HepG2 (cell line): Measurements from ENCODE around the gene PTEN. TPM values are rescaled to one million over a fixed set of nuclear protein-coding genes. Genes with fewer than 3 reads are reported as not detected.

ENCODE experiments used
- ATF1 ChIP-seq: IDR thresholded peaks from 2 replicates; pipeline ENCODE4 v1.6.1; 2016; ENCODE audit warnings: mild to moderate bottlenecking, control low read depth
- ATF7 ChIP-seq, 2 experiments: fragments of 450-650 bp in 1 of 2; sonication (generic) in 1 of 2; formaldehyde crosslinking in 1 of 2; IDR thresholded peaks; 2 replicates each; pipeline versions ENCODE4 v1.4.0 to v1.6.1; 2016 to 2020; ENCODE audit warnings: antibody characterized with exemption in 1 of 2, mild to moderate bottlenecking in 1 of 2, missing genetic modification reagents in 1 of 2
- ATF7-NPFF ChIP-seq: sonication (generic); formaldehyde crosslinking; IDR thresholded peaks from 2 replicates; pipeline ENCODE4 v1.8.1; 2023; ENCODE audit warnings: mild to moderate bottlenecking, low read depth, missing genetic modification reagents, moderate library complexity
- CBX2 ChIP-seq, 2 experiments: fragments of 200-600 bp in 1 of 2; sonication (generic); formaldehyde crosslinking in 1 of 2; IDR thresholded peaks; 2 replicates each; pipeline versions ENCODE4 v1.7.0 to v1.8.1; 2018 to 2022; ENCODE audit warnings: low read depth in 2 of 2, low read length in 1 of 2, mild to moderate bottlenecking in 1 of 2, missing genetic modification reagents in 1 of 2
- EP300 ChIP-seq, 3 experiments: sonication (generic) in 1 of 3; formaldehyde crosslinking in 1 of 3; IDR thresholded peaks; 2 replicates each; pipeline versions ENCODE4 v1.5.1 to v1.6.1; 2011 to 2020; ENCODE audit warnings: low read depth in 2 of 3, low read length in 2 of 3, borderline replicate concordance in 1 of 3, improper control_type of control experiment in 1 of 3, mild to moderate bottlenecking in 1 of 3, missing genetic modification reagents in 1 of 3, moderate library complexity in 1 of 3
- GZF1 ChIP-seq: sonication (generic); formaldehyde crosslinking; IDR thresholded peaks from 2 replicates; pipeline ENCODE4 v1.5.1; 2020; ENCODE audit warnings: mild to moderate bottlenecking, missing genetic modification reagents
- HNRNPH1 ChIP-seq: fragments of 200-400 bp; formaldehyde crosslinking; optimal IDR thresholded peaks from 2 replicates; pipeline ENCODE3; 2017; ENCODE audit warnings: mild to moderate bottlenecking, low read depth, low read length
- NBN ChIP-seq: fragments of 450-650 bp; conservative IDR thresholded peaks from 2 replicates; pipeline ENCODE4 v1.6.1; 2017
- NCOA1 ChIP-seq: sonication (generic); formaldehyde crosslinking; IDR thresholded peaks from 2 replicates; pipeline ENCODE4 v1.9.0; 2021; ENCODE audit warnings: missing genetic modification reagents
- SNAPC2 ChIP-seq: sonication (generic); formaldehyde crosslinking; IDR thresholded peaks from 2 replicates; pipeline ENCODE4 v1.8.1; 2022; ENCODE audit warnings: mild to moderate bottlenecking, missing genetic modification reagents
- SRSF9 ChIP-seq: fragments of 200-400 bp; formaldehyde crosslinking; IDR thresholded peaks from 2 replicates; pipeline ENCODE4 v1.6.1; 2018; ENCODE audit warnings: borderline replicate concordance, mild to moderate bottlenecking, low read depth, low read length; ENCODE audit not compliant: insufficient read depth, poor library complexity, severe bottlenecking
- TEAD2 ChIP-seq: sonication (generic); formaldehyde crosslinking; IDR thresholded peaks from 2 replicates; pipeline ENCODE4 v1.9.0; 2021; ENCODE audit warnings: missing genetic modification reagents
- ZMAT3 ChIP-seq: sonication (generic); formaldehyde crosslinking; conservative IDR thresholded peaks from 2 replicates; pipeline ENCODE4 v1.7.0; 2021; ENCODE audit warnings: missing genetic modification reagents
- ZNF253 ChIP-seq: sonication (generic); formaldehyde crosslinking; IDR thresholded peaks from 2 replicates; pipeline ENCODE4 v1.8.0; 2022; ENCODE audit warnings: mild to moderate bottlenecking, missing genetic modification reagents, borderline replicate concordance
- ZNF431 ChIP-seq: sonication (generic); formaldehyde crosslinking; IDR thresholded peaks from 2 replicates; pipeline ENCODE4 v1.9.0; 2022; ENCODE audit warnings: missing genetic modification reagents, low read depth, mild to moderate bottlenecking, borderline replicate concordance
- ZNF530 ChIP-seq: sonication (generic); formaldehyde crosslinking; IDR thresholded peaks from 2 replicates; pipeline ENCODE4 v1.5.0; 2020; ENCODE audit warnings: low read depth, mild to moderate bottlenecking, missing genetic modification reagents
- ZNF761 ChIP-seq: sonication (generic); formaldehyde crosslinking; conservative IDR thresholded peaks from 2 replicates; pipeline ENCODE4 v1.4.0; 2020; ENCODE audit warnings: mild to moderate bottlenecking, missing genetic modification reagents
- polyA plus RNA-seq, 8 experiments: library from polyadenylated mRNA; depleted of rRNA in 3 of 8; stranded (reverse) in 7 of 8; unstranded in 1 of 8; fragments of >200 nt; fragmentation: Illumina TruSeq in 4 of 8; extraction: Trizol in 4 of 8; gene quantifications; 2 replicates each; pipeline versions ENCODE4 v1.2.1 to v1.2.3, GENCODE V29; 2011 to 2016; ENCODE audit warnings: low read depth in 4 of 8, missing spikeins in 1 of 8, mixed read lengths in 1 of 8; ENCODE audit not compliant: insufficient read depth in 1 of 8
- total RNA-seq, 5 experiments: library from RNA; depleted of rRNA; stranded (reverse); fragments of >200 nt; fragmentation: Illumina TruSeq; extraction: Trizol; gene quantifications; 2 replicates each; pipeline ENCODE4 v1.2.3, GENCODE V29; 2016; ENCODE audit warnings: low read depth in 1 of 5
- TF ChIP-seq, protein P1 (sequence below): sonication (generic); formaldehyde crosslinking; IDR thresholded peaks from one replicate; pipeline ENCODE4 v1.5.1; 2020; ENCODE audit warnings: mild to moderate bottlenecking, missing genetic modification reagents; ENCODE audit errors: not compliant biosample characterization
- TF ChIP-seq, protein P2 (sequence below): IDR thresholded peaks from 2 replicates; pipeline ENCODE4 v1.6.1; 2016; ENCODE audit warnings: missing biosample characterization, missing genetic modification reagents, low read depth

PTEN gene
- total and polyA plus RNA-seq, 2 of the 13 experiments (the other 11 are each of a cell fraction or from before 2014, with no cell fraction given) = 30.3 to 61.3 TPM

DNA sequence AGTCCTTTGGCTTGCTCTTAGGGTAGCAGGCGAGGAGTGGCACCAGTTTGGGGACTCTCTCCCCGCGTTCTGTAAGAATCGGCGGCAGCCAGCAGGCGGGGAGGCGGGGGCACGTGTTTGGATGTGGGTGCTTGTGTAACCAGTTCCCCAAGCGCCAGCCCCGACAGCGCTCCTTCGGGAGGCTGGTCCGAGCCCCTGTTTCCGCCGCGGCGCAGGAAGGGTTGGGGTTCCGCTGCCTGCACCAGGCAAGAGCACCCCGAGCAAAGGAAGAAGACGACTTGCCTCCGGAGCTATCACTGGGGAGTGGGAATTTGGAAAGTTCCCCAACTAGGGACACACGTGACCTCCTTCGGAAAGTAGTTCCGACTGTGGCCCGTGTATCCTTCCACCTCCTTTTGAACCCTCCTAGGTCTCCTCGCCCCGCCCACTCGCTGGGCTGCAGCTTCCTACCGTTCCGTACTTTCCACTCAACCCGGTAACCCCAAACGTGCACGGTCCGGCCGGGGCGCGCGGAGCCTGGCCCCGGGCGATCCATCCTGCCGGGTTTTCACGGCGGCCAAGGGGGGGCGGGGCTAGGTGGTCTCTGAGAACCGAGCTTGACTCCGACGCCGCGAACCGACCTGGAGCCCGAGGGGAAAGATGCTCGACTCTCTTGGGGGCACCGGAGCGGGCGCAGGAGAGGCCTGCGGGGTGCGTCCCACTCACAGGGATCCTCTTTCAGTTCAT is 1.3 kb upstream of the PTEN start (continued):
- TF ChIP-seq, protein P1, sequence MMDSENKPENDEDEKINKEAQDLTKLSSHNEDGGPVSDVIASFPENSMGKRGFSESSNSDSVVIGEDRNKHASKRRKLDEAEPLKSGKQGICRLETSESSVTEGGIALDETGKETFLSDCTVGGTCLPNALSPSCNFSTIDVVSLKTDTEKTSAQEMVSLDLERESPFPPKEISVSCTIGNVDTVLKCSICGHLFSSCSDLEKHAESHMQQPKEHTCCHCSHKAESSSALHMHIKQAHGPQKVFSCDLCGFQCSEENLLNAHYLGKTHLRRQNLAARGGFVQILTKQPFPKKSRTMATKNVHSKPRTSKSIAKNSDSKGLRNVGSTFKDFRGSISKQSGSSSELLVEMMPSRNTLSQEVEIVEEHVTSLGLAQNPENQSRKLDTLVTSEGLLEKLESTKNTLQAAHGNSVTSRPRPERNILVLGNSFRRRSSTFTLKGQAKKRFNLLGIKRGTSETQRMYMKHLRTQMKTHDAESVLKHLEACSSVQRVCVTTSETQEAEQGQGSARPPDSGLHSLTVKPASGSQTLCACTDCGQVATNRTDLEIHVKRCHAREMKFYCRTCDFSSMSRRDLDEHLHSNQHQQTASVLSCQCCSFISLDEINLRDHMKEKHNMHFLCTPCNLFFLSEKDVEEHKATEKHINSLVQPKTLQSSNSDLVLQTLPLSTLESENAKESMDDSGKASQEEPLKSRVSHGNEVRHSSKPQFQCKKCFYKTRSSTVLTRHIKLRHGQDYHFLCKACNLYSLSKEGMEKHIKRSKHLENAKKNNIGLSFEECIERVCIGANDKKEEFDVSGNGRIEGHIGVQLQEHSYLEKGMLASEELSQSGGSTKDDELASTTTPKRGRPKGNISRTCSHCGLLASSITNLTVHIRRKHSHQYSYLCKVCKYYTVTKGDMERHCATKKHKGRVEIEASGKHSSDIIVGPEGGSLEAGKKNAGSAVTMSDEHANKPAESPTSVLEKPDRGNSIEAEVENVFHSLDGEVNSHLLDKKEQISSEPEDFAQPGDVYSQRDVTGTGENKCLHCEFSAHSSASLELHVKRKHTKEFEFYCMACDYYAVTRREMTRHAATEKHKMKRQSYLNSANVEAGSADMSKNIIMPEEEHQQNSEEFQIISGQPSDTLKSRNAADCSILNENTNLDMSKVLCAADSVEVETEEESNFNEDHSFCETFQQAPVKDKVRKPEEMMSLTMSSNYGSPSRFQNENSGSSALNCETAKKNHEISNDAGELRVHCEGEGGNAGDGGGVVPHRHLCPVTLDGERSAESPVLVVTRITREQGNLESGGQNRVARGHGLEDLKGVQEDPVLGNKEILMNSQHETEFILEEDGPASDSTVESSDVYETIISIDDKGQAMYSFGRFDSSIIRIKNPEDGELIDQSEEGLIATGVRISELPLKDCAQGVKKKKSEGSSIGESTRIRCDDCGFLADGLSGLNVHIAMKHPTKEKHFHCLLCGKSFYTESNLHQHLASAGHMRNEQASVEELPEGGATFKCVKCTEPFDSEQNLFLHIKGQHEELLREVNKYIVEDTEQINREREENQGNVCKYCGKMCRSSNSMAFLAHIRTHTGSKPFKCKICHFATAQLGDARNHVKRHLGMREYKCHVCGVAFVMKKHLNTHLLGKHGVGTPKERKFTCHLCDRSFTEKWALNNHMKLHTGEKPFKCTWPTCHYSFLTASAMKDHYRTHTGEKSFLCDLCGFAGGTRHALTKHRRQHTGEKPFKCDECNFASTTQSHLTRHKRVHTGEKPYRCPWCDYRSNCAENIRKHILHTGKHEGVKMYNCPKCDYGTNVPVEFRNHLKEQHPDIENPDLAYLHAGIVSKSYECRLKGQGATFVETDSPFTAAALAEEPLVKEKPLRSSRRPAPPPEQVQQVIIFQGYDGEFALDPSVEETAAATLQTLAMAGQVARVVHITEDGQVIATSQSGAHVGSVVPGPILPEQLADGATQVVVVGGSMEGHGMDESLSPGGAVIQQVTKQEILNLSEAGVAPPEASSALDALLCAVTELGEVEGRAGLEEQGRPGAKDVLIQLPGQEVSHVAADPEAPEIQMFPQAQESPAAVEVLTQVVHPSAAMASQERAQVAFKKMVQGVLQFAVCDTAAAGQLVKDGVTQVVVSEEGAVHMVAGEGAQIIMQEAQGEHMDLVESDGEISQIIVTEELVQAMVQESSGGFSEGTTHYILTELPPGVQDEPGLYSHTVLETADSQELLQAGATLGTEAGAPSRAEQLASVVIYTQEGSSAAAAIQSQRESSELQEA (CRISPR knock-in tag) = peak; percentile 93
- TF ChIP-seq NCOA1 (no peak), GZF1 (CRISPR knock-in tag) (peak; percentile 66; the same call in 1 of the 2 replicates), ZNF431 (no peak; the same call in 1 of the 2 replicates), ZNF530 (no peak), TEAD2 (CRISPR knock-in tag) (0 out of 2 replicates have a peak, but pooled peaks have one; percentile 70), ZNF253 (CRISPR knock-in tag) (peak; percentile 91), ZNF761 (CRISPR knock-in tag) (no peak), ZMAT3 (CRISPR knock-in tag) (peak; percentile 74; the same call in 1 of the 2 replicates), ATF7 (IDR thresholded peaks at IDR 0.05) (no peak), ATF7 (CRISPR knock-in tag; IDR thresholded peaks at IDR 0.05) (no peak), CBX2 (IDR thresholded peaks at IDR 0.05; ENCODE audit: low read depth, low read length) (no peak), CBX2 (CRISPR knock-in tag; IDR thresholded peaks at IDR 0.05; ENCODE audit: low read depth) (no peak), ATF1 (peak; percentile 75), SNAPC2 (CRISPR knock-in tag) (no peak), EP300 (IDR thresholded peaks at IDR 0.05; ENCODE audit: low read depth in 2 of 2, low read length in 2 of 2) (peak; percentile 68 to 79; a peak in 1 of 4 replicates), EP300 (CRISPR knock-in tag; IDR thresholded peaks at IDR 0.05; ENCODE audit: borderline replicate concordance) (peak; percentile 32; the same call in 1 of the 2 replicates), HNRNPH1 (no peak), NBN (no peak), ATF7-NPFF (peak; percentile 64), SRSF9 (no peak)
- TF ChIP-seq, protein P2, sequence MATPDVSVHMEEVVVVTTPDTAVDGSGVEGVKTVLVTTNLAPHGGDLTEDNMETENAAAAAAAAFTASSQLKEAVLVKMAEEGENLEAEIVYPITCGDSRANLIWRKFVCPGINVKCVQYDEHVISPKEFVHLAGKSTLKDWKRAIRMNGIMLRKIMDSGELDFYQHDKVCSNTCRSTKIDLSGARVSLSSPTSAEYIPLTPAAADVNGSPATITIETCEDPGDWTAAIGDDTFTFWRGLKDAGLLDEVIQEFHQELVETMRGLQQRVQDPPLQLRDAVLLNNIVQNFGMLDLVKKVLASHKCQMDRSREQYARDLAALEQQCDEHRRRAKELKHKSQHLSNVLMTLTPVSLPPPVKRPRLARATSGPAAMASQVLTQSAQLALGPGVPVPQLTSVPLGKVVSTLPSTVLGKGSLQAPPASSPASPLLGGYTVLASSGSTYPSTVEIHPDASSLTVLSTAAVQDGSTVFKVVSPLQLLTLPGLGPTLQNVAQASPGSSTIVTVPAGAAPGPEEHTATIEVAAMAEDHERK (CRISPR knock-in tag) = 0 out of 2 replicates have a peak, but pooled peaks have one; percentile 37
